NT2/D1 (cell line): ENCODE data around the gene NACC2.

ENCODE experiments used
- SUZ12 ChIP-seq: IDR thresholded peaks from 2 replicates; pipeline ENCODE4 v1.6.1; 2011; ENCODE audit not compliant: insufficient read length, insufficient read depth; ENCODE audit errors: extremely low read depth
- YY1 ChIP-seq: IDR thresholded peaks from 2 replicates; pipeline ENCODE4 v1.6.1; 2011; ENCODE audit not compliant: insufficient read length, insufficient read depth
- ZNF274 ChIP-seq: IDR thresholded peaks from 2 replicates; pipeline ENCODE4 v1.6.1; 2011; ENCODE audit warnings: mild to moderate bottlenecking, low read depth, low read length

- no peak for TF ChIP-seq ZNF274
- no peak for TF ChIP-seq YY1
- TF ChIP-seq SUZ12 = no peak
Observed at GRCh38 chr9:136131629-136132511, 36.8 kb upstream of the NACC2 start.
